GM18951 (cell line): ENCODE data around the gene GALNT13.

Experiments
- POLR2A ChIP-seq: IDR thresholded peaks from 4 replicates; pipeline ENCODE4 v1.6.1; 2011; ENCODE audit warnings: mild to moderate bottlenecking; ENCODE audit not compliant: insufficient read length, insufficient read depth; ENCODE audit errors: extremely low read depth
- in situ Hi-C: fragments of 300-500 bp; cut with MboI; formaldehyde crosslinking; loops from one replicate; pipeline ENCODE4 v1.12.0; 2022; ENCODE audit warnings: low sequenced_read_pairs, mixed read lengths, inconsistent platforms; ENCODE audit not compliant: unreplicated experiment

GALNT13 gene

DNA sequence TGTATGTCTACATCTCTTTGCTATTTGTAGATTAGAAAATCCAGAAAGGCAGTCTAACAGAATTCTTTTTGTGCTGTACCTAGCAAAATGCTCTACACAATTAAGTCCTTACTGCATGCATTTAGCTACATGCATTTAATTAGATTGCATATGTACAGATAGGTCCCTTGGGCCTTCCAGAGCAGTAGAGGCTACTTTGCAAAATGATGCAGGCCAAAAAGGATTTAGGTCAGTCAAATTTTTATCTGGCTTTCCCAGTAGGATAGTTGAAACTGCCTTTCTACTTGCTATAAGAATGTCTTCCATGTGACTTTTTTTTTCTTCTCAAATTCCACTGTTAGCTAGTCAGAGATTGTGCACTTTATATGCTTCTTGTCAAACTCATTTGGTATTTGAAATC, 19.3 kb downstream of the GALNT13 start:
- in situ Hi-C loops, result no loop called here
- TF ChIP-seq POLR2A, result no peak

DNA sequence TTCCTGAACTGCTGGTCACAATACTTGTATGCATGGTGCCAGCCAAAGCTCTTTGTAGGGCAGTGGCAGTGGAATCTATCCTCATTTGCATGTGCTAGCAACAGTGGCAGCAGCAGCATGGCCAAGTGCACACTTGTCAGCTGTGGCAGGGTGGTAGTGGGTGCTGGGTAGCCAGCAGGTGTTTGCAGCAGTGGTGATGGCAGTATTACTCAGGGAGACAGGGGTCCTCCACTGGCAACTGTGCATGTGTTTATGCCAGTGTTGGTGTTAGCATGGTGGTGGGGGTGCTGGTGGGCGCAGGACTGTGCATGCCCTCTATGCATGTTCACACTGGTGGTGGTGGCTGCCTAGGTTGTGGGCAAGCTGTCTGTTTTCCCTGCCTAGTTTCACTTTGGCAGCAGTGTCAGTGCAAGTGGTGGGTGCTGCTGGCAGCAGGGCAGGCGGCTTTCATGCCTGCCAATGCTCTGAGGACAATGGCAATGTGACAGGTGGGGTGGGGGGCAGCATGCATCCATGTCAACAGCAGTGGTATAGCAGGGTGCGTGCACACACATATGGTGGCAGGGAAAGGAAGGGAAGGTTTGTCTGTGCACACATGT, 41.2 kb downstream of the GALNT13 start:
- no peak for TF ChIP-seq POLR2A
- in situ Hi-C loops, result no loop called here

- in situ Hi-C loops, result no loop called here
Measured at GRCh38 chr2:153917570-153917969, 45.8 kb downstream of the GALNT13 start.

DNA sequence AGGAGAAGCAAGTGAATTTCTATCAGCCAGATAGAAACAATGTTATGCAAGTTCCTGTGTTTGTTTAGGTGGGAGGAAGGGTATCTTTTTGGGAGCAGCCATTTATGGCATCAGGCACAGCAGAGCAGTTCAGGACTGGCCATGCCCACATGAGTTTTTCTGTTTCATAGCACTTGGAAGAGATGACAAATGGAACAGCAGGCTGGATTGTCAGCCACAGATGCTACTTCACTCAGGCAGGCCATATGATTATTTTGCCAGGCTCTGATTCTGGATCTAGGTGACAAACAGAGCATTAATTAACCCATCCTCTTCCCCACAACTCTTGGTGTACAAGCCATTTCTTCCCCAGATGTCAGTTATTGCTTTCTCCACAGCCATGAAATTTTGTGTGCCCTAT, 63.8 kb downstream of the GALNT13 start:
- in situ Hi-C loops, result no loop called here
- TF ChIP-seq POLR2A, result no peak

More at GRCh38 chr2:153917570-153917969, 45.8 kb downstream of the GALNT13 start:
- TF ChIP-seq POLR2A, result no peak

DNA sequence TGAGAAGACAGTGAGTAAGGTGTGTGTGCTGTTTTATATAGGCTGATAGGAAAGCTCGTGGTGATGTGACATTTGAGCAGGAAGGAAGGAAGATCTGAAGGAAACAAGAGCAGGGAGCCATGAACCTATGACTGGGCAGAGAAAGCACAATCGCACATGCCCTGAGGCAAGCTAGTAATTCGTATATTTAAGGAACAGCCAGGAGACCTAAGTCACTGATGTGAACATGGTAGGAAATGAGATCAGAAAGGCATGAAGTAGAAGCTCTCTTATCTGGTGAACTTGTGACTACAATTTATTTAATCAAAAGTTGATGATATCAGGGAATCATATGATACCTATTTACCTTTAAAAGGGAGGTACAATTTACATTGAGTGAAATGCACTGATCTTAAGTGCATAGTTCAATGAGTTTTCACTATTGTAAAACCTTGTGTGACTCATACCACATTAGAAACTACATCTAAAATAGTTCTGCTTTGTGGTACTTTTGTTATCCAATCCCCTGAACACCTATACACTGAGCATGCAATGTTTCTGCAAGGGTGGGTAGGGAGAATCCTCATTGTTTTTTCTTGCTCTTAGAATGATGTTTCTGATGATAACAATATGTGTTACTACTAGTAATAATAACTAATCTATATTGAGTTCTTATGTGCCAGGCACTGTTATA, 67.5 kb downstream of the GALNT13 start:
- TF ChIP-seq POLR2A, result no peak
- in situ Hi-C loops, result no loop called here

- no peak for TF ChIP-seq POLR2A
- in situ Hi-C loops, result no loop called here
Measured at GRCh38 chr2:153940511-153940910, 68.8 kb downstream of the GALNT13 start.

- in situ Hi-C loops, result no loop called here
- TF ChIP-seq POLR2A, result no peak
Measured at GRCh38 chr2:153944800-153945199, 73.1 kb downstream of the GALNT13 start.

- in situ Hi-C loops, result no loop called here
- TF ChIP-seq POLR2A, result no peak
Measured at GRCh38 chr2:153946036-153946435, 74.3 kb downstream of the GALNT13 start.

GRCh38 chr2:153953761-153954160, 82.0 kb downstream of the GALNT13 start:
- in situ Hi-C loops, result no loop called here
- TF ChIP-seq POLR2A, result no peak

DNA sequence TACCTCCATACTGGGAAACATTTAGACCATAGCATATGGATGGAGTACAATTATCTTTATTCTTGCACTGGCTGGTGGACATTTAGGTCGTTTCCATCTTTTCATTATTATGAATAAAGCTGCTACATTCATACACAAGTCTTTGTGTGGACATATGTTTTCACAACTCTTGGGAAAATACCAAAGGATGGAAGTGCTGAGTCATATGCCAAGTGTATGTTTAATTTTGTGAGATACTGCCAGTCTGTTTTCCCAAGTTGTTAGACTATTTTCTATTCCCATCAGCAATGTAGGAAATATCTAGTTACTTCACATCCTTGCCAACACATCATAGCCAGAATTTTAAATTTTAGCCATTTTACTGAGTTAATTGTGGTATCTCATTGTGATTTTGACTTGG, 91.5 kb downstream of the GALNT13 start:
- no peak for TF ChIP-seq POLR2A
- in situ Hi-C loops, result no loop called here

DNA sequence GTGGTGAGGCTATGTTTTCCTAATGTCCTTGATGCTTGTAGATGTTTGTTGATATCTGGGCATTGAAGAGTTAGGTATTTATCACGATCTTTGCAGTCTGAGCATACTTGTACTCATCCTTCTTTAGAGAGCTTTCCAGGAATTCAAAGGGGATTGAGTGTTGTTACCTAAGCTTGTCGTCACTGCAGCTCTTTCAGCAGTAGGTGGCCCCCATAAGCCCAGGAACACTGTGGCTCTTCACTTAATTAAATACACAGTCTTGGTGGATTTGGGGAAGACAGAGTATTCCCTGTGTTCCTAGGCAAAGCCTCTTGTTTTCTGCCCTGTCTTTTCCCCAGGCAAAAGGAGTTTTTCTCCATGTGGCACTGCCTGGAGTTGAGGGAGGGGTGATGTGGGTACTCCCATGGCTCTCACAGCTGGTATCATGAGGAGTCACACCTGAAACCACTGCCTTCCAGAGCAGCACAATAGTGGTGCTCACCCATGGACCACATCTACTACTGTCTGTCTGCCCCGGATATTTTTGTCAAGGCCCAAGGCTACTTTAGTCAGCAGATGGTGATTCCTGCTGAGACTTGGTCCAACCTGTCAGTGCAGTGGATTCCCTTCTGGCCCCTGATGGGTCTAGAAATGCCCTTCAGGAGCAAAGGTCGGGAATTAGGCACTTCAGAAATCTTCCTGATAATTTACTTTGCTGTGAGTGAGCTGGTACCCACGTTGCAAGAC, 95.7 kb downstream of the GALNT13 start:
- in situ Hi-C loops, result no loop called here
- no peak for TF ChIP-seq POLR2A

DNA sequence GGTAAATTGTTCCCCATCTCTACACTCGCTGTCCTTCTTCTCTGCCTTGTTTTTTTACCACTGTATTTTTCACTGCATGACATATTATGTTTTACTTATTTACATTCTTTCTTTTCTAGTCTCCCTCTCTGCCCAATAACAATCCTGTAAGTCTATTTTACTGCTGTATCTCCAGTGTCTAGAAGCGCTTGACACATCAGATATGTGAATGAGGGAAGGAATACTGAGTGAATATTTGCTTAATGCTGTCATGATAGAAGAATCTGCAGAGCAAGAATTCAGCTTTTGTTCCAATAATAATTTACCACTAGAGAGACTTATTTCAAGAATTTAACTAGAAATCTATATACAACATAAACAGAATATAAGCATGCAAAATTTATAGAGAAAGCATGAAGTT, 99.5 kb downstream of the GALNT13 start:
- in situ Hi-C loops, result no loop called here
- no peak for TF ChIP-seq POLR2A

GRCh38 chr2:153971855-153972254, 100.1 kb downstream of the GALNT13 start:
- TF ChIP-seq POLR2A, result no peak

GRCh38 chr2:153972412-153972811, 100.7 kb downstream of the GALNT13 start:
- in situ Hi-C loops, result no loop called here
- TF ChIP-seq POLR2A, result no peak

More at GRCh38 chr2:153971855-153972254, 100.1 kb downstream of the GALNT13 start:
- in situ Hi-C loops, result no loop called here
